GM21576 (cell line): ENCODE results near the gene BFSP2.
A peak's percentile ranks its signal among the peaks of the same experiment; 100 is the strongest.

Experiments
- ATAC-seq: cut with Tn5 transposase; IDR thresholded peaks from one replicate; pipeline ENCODE4 v1.9.1; 2021; ENCODE audit warnings: mild to moderate bottlenecking, moderate library complexity; ENCODE audit not compliant: unreplicated experiment

The BFSP2 gene

DNA sequence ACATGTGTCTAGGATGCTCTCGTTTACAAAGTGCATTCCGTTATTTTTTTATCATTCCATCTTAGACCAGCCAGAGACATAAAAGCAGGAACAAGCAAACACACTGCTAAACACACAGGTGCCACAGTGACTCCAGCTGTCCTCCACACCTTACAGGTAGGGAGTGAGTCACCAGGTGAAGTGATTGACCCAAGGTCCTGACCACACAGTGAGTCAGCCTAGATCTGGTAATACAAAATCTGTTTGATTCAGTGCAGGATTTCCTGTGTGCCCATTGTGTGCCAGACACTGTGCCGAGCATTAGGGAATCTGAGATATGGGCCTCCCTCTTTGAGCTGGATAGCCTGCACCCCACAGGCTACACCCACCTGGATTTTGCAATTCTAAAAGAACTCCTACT lies 16.7 kb upstream of the BFSP2 start:
- ATAC-seq, result no peak

DNA sequence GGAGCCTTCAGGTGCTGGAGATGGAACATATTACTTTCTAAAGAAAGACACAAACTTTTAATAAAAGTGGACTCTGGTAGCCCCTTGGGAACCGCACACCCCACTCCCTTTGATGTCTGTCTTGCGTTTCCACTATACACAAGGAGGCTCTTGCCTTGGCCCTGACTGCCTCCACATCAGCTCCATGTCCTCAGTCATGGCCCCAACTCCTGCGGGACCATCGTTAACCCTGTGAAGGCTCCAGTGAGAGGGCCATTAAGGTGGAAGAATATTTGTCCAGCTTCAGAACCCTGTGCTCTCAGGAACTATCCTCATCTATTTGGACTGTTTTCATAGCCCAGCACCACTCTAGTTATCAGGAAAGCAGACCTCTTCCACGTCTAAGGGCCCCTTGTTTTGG lies 16.1 kb upstream of the BFSP2 start:
- ATAC-seq, result no peak

DNA sequence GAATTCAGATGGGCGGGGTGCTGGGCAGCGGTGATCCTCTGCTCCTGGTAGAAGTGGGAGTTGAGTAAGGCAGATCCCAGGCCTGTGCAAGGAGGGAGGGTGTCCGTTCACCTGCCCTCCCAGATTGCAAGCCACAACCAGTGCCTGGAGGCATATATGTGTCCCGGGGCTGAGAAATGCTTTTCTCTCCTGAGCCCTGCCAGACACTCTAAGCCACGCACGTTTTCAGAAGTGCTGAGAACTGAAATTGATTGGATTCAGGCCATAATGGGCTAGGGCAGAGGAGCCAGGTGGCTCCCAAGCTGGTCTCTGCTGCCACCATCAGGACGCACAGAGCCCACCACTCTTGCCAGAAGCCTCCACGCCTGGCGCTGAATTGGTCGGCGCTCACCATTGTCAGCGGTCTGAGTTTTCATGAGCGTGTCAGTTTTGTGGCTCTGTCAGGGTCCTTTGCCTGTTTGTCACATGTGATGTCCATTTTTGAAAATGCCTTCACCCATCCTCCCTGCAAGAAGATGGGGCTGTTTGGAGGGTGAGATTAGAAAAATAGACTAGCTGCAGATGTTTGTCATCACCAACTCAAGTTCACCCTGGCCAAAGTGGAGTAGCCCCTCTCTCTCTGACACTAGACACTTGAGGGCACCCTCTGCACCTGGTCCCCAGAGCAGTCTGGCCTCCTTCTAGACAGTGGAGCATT lies 15.4 kb upstream of the BFSP2 start:
- peak; percentile 66 for ATAC-seq

DNA sequence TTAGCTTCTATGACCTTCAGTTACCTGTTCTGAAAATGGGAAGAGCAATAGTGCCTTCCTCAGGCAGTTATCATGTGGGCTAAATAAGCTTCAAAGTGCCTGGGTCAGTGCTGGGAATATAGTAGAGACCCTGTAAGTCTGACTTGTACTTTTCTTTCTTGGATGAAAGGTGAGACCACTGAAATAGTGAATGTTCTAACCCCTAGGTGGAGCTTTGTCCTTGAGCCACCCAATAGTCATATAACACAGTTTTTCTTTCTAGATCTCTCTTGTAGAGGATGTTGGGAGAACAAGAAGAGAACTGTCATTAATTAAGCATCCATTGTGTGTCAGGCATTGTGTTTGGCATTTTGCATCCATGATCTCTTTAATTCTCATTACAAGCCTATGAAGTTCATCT lies 13.0 kb upstream of the BFSP2 start:
- ATAC-seq, result no peak

DNA sequence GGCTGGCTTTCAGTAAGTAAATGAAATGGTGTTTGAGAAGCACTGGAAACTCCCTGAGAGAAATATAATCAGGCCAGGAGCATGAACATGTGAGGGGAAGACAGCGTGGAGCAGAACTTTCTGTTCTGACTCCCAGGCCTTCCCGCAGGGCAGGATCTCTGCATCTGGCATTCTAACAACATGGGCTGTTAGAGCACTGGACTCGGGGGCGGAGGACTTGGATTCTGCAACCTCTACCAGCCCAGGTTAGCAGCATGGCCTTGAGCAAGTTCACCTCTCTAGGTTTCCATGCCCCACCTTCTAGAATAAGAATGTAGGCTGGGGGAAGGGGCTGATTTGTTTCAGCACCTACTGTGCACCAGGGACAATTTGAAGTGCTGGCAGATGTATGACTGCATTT lies 12.5 kb upstream of the BFSP2 start:
- no peak for ATAC-seq

DNA sequence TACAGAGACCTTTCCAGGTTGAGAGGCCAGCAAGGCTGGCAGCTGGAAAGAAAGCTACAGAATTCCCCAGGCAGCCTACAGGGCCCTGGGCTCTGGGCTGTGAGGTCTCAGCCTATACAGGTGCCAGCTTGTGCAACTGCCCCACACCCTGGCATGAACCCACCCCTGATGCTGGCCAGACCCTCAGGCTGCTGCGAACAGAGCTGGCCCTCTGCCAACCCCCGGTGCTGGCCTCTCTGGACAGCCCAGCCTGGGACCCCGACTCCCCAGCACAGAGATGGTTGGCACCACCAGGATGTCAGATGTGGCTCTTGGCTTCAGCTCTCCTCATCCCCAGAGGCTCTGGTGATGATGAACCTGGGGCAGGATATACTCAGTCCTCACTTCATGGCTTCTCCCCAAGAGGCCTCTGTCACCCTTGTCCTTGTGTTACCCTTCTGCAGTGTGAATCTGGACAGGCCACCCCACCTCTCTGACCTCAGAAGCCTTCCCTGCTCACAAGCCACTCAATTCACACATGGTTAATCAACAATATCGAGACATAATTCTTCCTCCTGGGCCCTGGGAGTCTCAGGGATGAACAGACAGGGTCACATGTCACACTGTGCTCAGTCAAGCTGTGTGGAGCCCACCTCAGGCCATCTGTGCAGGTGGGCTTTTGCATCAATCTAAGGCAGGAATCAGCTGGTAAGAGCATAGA lies 11.0 kb upstream of the BFSP2 start:
- ATAC-seq, result no peak

DNA sequence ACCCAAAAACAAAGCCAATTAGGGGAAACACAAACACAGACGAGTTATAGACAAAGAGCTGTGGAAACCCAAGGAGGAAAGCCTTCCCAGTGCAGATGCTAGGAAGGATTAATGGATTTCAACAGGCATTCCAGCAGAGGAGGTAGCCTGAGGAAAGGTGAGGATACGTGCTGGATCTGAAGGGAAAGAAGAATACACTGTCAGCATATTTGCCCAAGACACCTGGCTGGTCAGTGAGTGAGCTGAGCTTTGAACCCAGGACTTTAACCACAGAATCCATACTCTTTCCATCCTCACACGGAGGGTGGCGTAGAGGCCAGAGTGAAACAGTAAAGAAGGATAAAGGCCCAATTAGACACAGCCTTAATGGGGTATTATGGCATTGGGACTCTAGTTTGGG lies 9.1 kb upstream of the BFSP2 start:
- ATAC-seq, result no peak

DNA sequence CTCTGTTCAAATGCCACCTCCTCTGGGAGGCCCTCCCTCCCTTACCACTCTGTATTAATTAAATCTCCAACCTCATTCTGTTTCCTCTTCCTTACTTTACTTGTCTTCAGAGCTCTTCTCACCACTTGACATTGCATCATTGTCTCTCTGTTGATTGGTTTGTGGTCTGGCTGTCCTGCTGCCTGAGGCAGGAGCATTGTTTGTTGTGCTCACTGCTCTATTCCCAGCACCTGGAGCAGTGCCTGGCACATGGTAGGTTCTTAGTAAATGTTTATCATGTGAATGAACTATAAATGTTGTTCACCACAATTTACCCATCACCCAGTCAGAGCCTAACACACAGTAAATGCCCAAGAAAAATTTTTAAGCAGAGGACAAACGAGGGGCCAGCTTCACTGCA lies 6.7 kb upstream of the BFSP2 start:
- ATAC-seq, result no peak

DNA sequence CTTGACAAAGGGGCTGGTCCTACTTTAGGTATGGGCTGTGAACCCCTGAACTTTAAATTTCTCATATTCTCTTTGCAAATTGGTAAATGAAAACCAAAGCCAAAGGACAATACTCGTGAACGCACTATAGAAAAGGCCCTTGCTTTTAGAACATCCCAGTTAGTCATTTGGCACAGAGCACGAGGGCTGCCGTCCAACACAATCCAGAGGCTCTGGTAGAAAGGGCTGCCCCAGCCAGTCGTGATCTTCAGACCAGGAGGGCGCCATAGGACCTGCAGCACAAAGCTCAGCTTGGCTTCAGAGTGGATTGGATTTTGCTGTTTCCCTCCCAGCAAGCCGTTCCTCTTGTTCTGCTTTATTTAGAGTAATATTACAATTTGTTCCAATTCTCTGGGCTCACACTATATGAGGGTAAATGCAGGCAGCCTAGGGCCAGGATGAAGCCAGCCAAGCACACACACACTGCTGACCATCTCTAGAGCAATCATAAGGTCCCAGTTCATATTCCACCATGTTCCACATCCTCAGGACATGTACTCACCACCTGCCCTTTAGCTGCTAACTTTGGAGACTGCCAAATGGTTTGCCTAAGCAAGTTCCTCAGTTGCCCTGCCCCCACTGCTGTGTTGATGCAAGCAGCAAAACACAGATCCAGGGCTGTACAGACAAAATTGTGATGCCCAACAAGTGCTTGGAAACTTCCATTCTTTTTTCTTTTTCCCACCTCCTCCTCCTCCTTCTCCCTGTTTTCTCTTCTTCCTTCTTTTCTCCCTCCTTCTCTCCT lies 6.0 kb upstream of the BFSP2 start:
- ATAC-seq, result no peak

DNA sequence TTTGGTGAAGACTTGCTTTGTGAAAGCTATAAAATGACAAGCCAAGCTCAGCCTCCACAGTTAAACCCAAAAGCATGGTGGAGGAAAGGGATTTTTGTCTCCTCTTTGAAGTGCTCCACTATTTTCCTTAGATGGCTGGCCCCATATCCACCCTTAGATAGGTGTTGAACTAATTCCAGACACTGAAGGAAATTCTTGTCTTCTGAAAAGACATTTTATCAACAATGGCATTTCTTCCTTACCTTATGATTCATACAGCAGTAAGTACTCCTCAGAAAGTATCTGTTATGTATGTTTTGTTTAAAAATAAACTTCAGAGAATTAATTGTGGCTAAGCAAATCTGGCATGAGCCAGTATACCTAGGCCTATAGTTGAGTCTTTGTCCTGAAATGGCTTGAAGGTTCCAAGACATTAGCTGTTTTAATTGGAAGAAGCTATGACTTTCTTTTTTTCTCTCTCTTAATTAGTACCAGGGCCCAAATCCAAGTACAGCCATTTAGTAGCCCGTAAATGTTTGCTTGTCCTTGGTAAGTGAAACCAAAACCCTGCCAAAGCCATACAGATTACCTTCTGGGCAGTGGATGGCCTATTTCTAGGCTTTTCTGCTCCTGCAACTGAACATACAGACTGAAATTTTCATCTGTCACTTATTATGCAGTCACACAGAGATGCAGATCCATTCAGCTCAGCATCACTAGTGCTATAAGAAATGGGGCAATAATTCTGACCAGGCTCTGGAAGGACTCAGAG lies 5.1 kb upstream of the BFSP2 start:
- no peak for ATAC-seq

DNA sequence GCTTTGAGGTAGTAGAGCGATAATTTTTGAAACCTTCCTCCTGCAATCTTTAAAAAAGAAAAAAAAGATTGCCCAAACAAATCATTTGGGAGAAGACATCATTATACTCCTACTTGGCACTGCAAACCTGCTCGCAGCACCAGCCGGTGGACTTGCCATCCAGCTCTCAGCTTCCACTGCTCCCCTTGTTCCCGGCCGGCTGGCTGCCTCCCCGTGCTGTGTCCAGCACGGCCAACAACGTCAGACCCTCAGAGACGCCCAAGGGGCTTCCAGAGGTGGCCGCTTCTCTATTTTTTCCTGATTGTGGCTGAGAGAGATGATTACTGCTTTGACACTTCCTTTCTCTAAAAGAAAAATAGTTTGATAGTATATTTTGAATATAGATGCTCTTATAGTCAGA lies 3.0 kb upstream of the BFSP2 start:
- no peak for ATAC-seq

DNA sequence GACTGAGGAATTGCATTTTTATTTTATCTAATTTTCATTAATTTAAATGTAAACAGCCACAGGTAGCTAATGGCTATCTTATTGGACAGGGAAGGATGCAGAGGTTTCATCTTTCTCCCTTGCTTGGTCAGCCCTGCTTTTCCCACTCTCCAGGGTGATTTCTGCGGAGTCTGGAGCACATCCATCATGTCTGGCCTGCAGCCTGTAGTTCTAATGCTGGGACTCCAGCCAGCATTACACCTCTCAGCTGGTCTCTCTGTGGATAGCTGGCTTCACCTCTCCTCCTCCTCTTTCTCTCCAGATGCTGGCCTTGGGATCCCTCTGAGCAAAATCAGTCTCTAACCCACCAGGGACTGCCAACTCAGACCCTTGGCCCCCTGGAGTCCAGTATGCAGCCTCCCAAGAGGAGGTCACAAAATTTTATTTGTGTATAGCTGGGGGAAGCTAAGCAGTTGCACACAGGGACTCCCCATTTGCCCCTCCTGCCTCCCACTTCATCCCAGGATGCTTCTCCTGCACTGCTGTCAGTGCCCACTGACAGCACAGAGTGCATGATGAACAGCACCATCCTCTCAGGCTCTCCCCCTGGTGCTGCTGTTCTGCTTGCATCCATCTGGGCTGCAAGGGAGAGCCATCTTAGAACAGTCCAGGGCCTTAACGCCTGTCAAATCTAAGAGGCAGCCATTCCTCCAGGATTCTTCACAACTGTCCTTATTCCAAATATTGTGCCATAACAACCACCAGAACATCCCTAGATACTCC lies 1.7 kb downstream of the BFSP2 start:
- no peak for ATAC-seq

DNA sequence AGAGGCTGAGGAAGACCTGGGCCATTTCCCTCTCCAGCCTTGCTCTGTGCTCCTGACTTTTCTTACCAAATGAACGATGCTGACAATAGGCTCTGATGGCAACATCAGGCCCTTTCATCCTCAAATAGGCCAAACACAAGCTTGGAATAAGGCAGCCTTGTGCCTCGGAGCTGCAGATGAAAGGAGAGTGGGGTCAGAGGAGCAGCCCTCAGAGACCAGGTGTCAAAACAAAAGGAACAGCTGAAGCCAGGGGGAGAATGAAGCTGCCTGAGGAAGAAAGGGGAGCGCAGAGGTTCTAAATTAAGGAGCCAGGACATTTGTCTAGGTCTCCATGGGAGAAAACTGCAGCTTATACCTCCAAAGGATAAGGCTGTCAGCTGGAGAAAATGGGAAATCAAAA lies 5.1 kb downstream of the BFSP2 start:
- no peak for ATAC-seq

DNA sequence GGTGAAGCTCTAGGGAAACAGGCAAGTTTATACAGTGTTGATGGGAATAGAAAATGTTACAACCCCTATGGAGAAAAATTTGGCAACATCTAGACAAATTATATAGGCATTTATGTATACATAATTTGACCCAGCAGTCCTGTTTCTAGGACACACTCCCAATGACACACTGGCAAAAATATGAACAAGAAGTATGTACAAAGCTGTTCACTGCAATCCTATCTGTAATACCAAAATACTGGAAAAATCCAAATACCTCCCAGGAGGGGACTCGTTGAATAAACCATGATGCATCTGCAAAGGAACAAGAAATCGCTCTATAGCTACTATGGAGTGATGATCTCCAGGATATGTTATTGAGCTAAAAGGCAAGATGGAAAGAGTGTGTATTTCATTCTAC lies 8.5 kb downstream of the BFSP2 start:
- ATAC-seq, result no peak

DNA sequence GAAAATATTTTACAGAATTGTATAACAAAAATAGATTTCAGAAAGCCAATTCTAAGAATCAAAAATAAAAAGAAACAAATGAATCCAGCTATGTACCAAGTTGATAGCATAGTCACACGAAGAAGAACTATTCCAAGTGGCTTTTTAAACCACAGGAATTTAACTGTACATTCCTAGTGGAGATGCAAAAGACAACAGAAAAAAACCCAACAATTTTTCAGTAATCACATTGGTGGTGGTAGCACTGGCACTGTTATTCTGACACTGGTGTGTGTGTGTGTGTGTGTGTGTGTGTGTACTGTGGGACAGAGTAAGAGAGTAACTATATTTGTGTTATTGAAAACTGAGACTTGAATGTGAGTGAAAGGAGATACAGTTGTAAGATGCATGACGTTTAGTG lies 9.1 kb downstream of the BFSP2 start:
- ATAC-seq, result no peak

DNA sequence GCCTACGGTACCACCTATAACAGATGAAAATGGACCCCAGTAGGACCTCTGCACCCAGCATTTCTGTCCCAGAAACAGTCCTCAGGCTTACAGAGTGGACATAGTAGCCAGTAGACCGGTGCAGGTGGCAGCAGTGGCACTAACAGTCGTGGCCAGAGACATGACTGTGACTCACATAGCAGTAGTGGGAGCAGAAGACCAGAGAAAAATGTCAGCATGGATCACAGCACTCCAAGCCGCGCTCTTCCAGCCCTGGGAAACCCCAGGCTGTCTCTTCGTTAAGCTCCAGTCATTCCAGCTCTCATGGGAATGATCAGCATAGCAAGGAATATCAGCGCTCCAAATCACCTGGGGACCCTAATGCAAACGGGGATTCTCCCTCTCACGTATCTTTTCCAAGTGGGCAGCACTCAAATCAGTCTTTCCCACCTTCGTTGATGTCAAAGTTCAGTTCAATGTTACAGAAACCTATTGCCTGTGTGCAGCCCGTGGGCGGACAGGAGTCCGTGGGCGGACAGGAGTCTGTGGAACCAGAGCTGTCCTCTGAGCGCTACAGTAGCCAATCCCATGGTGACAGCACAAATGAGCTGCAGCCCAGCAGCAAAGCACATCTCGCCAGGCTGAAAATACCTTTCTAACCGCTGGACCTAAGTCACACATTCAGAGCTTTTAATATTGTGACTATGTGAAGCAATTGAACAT lies 10.5 kb downstream of the BFSP2 start:
- no peak for ATAC-seq

DNA sequence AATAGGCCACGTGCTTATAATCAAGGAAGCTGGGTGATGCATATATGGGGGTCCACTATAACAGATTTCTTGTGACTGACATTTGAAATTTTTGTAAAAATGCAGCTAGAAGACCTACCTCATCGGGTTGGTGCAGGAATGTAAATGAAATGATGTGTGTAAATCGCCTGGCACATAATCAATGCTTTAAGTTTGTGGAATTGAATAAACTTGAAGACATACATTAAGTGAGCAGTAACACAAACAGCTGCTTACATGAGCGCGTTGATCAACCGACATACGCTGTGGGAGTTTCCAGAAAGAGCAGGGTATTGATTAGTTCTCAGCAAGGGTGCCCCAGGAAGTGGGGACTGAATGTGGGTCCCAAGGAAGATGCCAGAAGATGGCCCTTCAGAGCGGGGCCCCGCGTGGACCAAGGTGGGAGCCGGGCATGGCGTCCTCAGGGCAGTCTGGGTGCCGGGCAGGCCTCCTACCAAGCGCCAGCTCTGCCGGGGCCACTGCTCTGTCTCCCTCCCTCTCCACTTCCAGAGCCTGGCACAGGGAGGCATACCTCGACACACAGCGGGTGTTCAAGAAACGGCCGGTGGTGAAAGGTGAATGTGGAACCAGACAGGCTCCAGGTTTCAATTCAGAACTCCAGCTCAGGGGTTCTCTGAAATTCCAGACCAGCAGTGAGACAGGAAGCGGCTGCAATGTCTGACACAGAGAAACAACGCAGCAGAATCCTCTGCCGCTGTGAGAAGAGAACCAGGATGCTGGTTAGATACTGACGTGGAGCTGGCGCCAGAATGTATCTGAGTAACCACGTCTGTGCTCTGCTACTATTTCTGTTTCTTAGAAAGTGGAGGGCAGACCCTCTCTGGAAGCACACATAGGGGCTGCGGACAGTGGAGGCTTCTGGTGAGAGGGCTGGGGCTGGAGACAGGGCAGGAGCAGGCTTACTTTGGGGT lies 12.6 kb downstream of the BFSP2 start:
- ATAC-seq, result no peak

DNA sequence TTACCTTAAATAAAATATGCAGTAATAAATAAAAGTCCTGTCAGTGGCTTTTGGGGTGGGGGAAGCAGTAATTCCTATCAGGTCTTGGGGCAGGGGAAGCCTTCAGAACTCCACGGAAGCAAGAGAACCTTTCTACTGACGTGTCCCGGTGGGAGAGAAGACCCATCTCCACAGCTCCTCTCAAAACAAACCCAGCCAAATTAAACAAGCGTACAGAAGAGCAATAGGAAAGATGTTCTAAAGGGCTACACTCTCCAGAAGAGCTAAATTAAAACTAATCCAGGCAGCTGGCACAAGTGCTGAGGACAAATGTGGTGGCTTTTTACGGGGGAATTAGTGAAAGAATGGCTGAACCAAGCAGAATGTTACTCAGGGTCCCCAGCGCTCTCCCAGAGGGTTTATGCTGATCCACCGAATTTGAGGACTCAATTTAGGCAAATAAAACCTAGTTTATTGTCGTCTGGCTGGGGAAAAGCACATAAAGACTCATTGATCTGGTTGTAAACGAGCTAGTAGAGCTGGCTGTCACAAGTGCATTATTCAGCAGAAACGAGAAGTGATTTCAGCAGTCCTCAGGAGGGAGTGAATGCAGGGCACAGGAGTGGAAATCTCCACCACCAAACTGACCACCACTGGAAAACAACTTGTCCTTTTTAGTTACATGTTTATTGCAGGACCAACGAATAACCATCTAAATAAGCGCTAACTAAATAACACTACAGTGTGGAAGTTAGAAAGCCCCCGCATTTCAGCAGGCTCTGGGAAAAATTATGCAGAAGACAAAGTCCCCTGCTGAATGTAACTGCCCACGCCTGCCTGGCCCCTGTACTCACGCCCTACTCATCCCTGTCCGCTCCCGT lies 13.5 kb downstream of the BFSP2 start:
- no peak for ATAC-seq
